HG02678 (cell line): Measurements from ENCODE around the gene DIS3L2.
"Not testable (repeated sequence)": the region's sequence is repeated elsewhere in the genome, so short reads cannot be mapped to it uniquely, and the experiment has no call there.

Source experiments
- ATAC-seq: cut with Tn5 transposase; IDR thresholded peaks from one replicate; pipeline ENCODE4 v1.9.1; 2021; ENCODE audit warnings: mild to moderate bottlenecking, moderate library complexity; ENCODE audit not compliant: unreplicated experiment

The DIS3L2 gene

GRCh38 chr2:232328516-232329460 is 367.3 kb downstream of the DIS3L2 start:
- no peak for ATAC-seq

GRCh38 chr2:232329716-232330067 is 368.2 kb downstream of the DIS3L2 start:
- ATAC-seq, result no peak

- no peak for ATAC-seq
Observed at GRCh38 chr2:232330068-232330999, 368.8 kb downstream of the DIS3L2 start.

GRCh38 chr2:232331061-232331460 is 369.5 kb downstream of the DIS3L2 start:
- not testable (repeated sequence) for ATAC-seq

GRCh38 chr2:232331641-232332040 is 370.1 kb downstream of the DIS3L2 start:
- ATAC-seq, result not testable (repeated sequence)

- not testable (repeated sequence) for ATAC-seq
Observed at GRCh38 chr2:232332244-232332939, 370.9 kb downstream of the DIS3L2 start.

GRCh38 chr2:232332940-232333259 is 371.4 kb downstream of the DIS3L2 start:
- no peak for ATAC-seq

GRCh38 chr2:232333361-232334135 is 372.0 kb downstream of the DIS3L2 start:
- ATAC-seq, result no peak

- not testable (repeated sequence) for ATAC-seq
Observed at GRCh38 chr2:232334136-232334884, 372.8 kb downstream of the DIS3L2 start.

- ATAC-seq, result not testable (repeated sequence)
Observed at GRCh38 chr2:232334885-232335205, 373.3 kb downstream of the DIS3L2 start.

- not testable (repeated sequence) for ATAC-seq
Observed at GRCh38 chr2:232335206-232335858, 373.8 kb downstream of the DIS3L2 start.

- ATAC-seq, result no peak
Observed at GRCh38 chr2:232335859-232336215, 374.3 kb downstream of the DIS3L2 start.

- ATAC-seq, result no peak
Observed at GRCh38 chr2:232336241-232336736, 374.8 kb downstream of the DIS3L2 start.

- ATAC-seq, result no peak
Observed at GRCh38 chr2:232336981-232337720, 375.6 kb downstream of the DIS3L2 start.

- not testable (repeated sequence) for ATAC-seq
Observed at GRCh38 chr2:232338094-232338758, 376.7 kb downstream of the DIS3L2 start.

GRCh38 chr2:232338759-232339106 is 377.2 kb downstream of the DIS3L2 start:
- ATAC-seq, result no peak

- ATAC-seq, result no peak
Observed at GRCh38 chr2:232339121-232340081, 377.9 kb downstream of the DIS3L2 start.
